Fibroblast of lung (primary cell): ENCODE results near the gene LBH. TPM values are rescaled to one million over a fixed set of nuclear protein-coding genes. Genes with fewer than 3 reads are reported as not detected.

Source experiments
- DNase-seq, 2 donors: peaks; one replicate each; pipeline versions ENCODE4 v3.0.0 to v3.0.0-alpha.2; 2010; ENCODE audit warnings: low read depth in 2 of 2
- H2AFZ ChIP-seq: 2 replicates; pipeline ENCODE4 v1.5.1; 2012; ENCODE audit warnings: low read length, control low read depth, inconsistent platforms
- H3K27ac ChIP-seq: 2 replicates; pipeline ENCODE4 v1.5.1; 2011; ENCODE audit warnings: low read length, control low read depth; ENCODE audit not compliant: insufficient read depth
- H3K27me3 ChIP-seq: 2 replicates; pipeline ENCODE4 v1.5.1; 2011; ENCODE audit warnings: mild to moderate bottlenecking, low read length; ENCODE audit not compliant: control insufficient read depth, insufficient read depth
- H3K36me3 ChIP-seq: 2 replicates; pipeline ENCODE4 v1.5.1; 2011; ENCODE audit warnings: low read length; ENCODE audit not compliant: control insufficient read depth, insufficient read depth
- H3K4me1 ChIP-seq: 2 replicates; pipeline ENCODE4 v1.5.1; 2011; ENCODE audit warnings: low read length; ENCODE audit not compliant: control insufficient read depth, insufficient read depth; ENCODE audit errors: extremely low read depth
- H3K4me2 ChIP-seq: 2 replicates; pipeline ENCODE4 v1.5.1; 2011; ENCODE audit warnings: low read length, control low read depth; ENCODE audit not compliant: insufficient read depth; ENCODE audit errors: extremely low read depth
- H3K4me3 ChIP-seq, 4 experiments: fragments of 200-600 bp in 1 of 4; sonication (generic) in 1 of 4; replicated peaks in 1 of 4; 2 replicates each; pipeline ENCODE4 v1.5.1; 2011 to 2016; ENCODE audit warnings: low read length in 4 of 4, low read depth in 3 of 4, mild to moderate bottlenecking in 3 of 4, control low read depth in 2 of 4, inconsistent platforms in 1 of 4, mixed read lengths in 1 of 4; ENCODE audit not compliant: insufficient read depth in 1 of 4; ENCODE audit errors: control extremely low read depth in 1 of 4
- H3K79me2 ChIP-seq: 2 replicates; pipeline ENCODE4 v1.5.1; 2012; ENCODE audit warnings: mild to moderate bottlenecking, low read length, inconsistent platforms; ENCODE audit not compliant: control insufficient read depth, insufficient read depth
- H3K9ac ChIP-seq: 2 replicates; pipeline ENCODE4 v1.5.1; 2011; ENCODE audit warnings: mild to moderate bottlenecking, low read length, control low read depth; ENCODE audit not compliant: insufficient read depth
- H3K9me3 ChIP-seq: 2 replicates; pipeline ENCODE4 v1.5.1; 2012; ENCODE audit warnings: low read depth, low read length; ENCODE audit not compliant: control insufficient read depth, insufficient read depth
- H4K20me1 ChIP-seq: 2 replicates; pipeline ENCODE4 v1.5.1; 2011; ENCODE audit warnings: low read length; ENCODE audit not compliant: control insufficient read depth, insufficient read depth; ENCODE audit errors: extremely low read depth
- CTCF ChIP-seq, 2 donors: IDR thresholded peaks in 1 of 2; conservative IDR thresholded peaks in 1 of 2; 1 replicate in 1 of 2; 2 replicates in 1 of 2; pipeline ENCODE4 v1.5.1; 2011 to 2012; ENCODE audit warnings: low read length in 2 of 2, control low read depth in 1 of 2, inconsistent platforms in 1 of 2, low read depth in 1 of 2, mild to moderate bottlenecking in 1 of 2
- EZH2 ChIP-seq: IDR thresholded peaks from 2 replicates; pipeline ENCODE4 v1.5.1; 2012; ENCODE audit warnings: low read length, control low read depth, mild to moderate bottlenecking; ENCODE audit errors: missing control alignments
- polyA plus RNA-seq, 2 donors: library from polyadenylated mRNA; depleted of rRNA in 1 of 2; stranded (reverse) in 1 of 2; unstranded in 1 of 2; fragments of >200 nt; gene quantifications; 2 replicates each; pipeline ENCODE4 v1.2.1, GENCODE V29; 2011 to 2012; ENCODE audit warnings: missing spikeins in 1 of 2
- total RNA-seq: library from RNA; depleted of rRNA; stranded (reverse); fragments of >200 nt; gene quantifications from 2 replicates; pipeline ENCODE4 v1.2.1, GENCODE V29; 2014

The LBH gene
- total and polyA plus RNA-seq, 2 donors (not counting 1 experiment from before 2014, with no cell fraction given), result 604 to 926 TPM

GRCh38 chr2:30275256-30275655 is 43.9 kb downstream of the LBH start:
- Histone ChIP-seq H3K27me3 (no peaks in the 10 kb centered on the region), H4K20me1 (no peaks in the 10 kb centered on the region), H3K4me3 (no peak overlapping the region), H3K9ac (no peak overlapping the region), H3K27ac (no peak overlapping the region), H3K9me3 (no peaks in the 10 kb centered on the region), H3K36me3 (no peaks in the 10 kb centered on the region), H3K4me1 (peaks cover 20% of the 10 kb centered on the region), H2AFZ (no peak overlapping the region), H3K4me2 (no peak overlapping the region), H3K79me2 (no peaks in the 10 kb centered on the region)
- TF ChIP-seq EZH2, result no peak
- no peak for TF ChIP-seq CTCF (conservative IDR thresholded peaks at IDR 0.05 in 1 of 2, IDR thresholded peaks at IDR 0.05 in 1 of 2; ENCODE audit: low read depth in 1 of 2, low read length in 2 of 2)
- DNase-seq, result no peak

- no peak overlapping the region for H3K27ac ChIP-seq
These were observed 45.1 kb downstream of the LBH start for GRCh38 chr2:30276455-30276911.

GRCh38 chr2:30277582-30277981 is 46.2 kb downstream of the LBH start:
- Histone ChIP-seq H2AFZ (no peak overlapping the region), H3K36me3 (no peaks in the 10 kb centered on the region), H3K9ac (no peak overlapping the region), H3K4me3 (no peak overlapping the region), H3K4me2 (no peak overlapping the region), H3K4me1 (peaks cover 18% of the 10 kb centered on the region), H3K79me2 (no peaks in the 10 kb centered on the region), H3K9me3 (no peaks in the 10 kb centered on the region), H3K27ac (no peak overlapping the region), H3K27me3 (no peaks in the 10 kb centered on the region), H4K20me1 (no peaks in the 10 kb centered on the region)
- DNase-seq, result no peak
- TF ChIP-seq EZH2 (no peak), CTCF (conservative IDR thresholded peaks at IDR 0.05 in 1 of 2, IDR thresholded peaks at IDR 0.05 in 1 of 2; ENCODE audit: low read depth in 1 of 2, low read length in 2 of 2) (no peak)

More at GRCh38 chr2:30276455-30276911, 45.1 kb downstream of the LBH start:
- no peaks in the 10 kb centered on the region for H3K27me3 ChIP-seq
- no peak overlapping the region for H3K4me2 ChIP-seq
- H2AFZ ChIP-seq, result no peak overlapping the region
- DNase-seq, result no peak
- H3K4me1 ChIP-seq, result peaks cover 20% of the 10 kb centered on the region
- H3K79me2 ChIP-seq, result no peaks in the 10 kb centered on the region
- H3K36me3 ChIP-seq, result no peaks in the 10 kb centered on the region
- no peaks in the 10 kb centered on the region for H4K20me1 ChIP-seq
- H3K9me3 ChIP-seq, result no peaks in the 10 kb centered on the region
- TF ChIP-seq CTCF (conservative IDR thresholded peaks at IDR 0.05 in 1 of 2, IDR thresholded peaks at IDR 0.05 in 1 of 2; ENCODE audit: low read depth in 1 of 2, low read length in 2 of 2) (no peak), EZH2 (no peak)
- H3K4me3 ChIP-seq, result no peak overlapping the region
- H3K9ac ChIP-seq, result no peak overlapping the region
